8988T (cell line): ENCODE data around the gene AHRR.
A peak's percentile ranks its signal among the peaks of the same experiment; 100 is the strongest.

Experiments used
- DNase-seq: peaks from one replicate; pipeline ENCODE4 v3.0.0; 2011

The AHRR gene

DNA sequence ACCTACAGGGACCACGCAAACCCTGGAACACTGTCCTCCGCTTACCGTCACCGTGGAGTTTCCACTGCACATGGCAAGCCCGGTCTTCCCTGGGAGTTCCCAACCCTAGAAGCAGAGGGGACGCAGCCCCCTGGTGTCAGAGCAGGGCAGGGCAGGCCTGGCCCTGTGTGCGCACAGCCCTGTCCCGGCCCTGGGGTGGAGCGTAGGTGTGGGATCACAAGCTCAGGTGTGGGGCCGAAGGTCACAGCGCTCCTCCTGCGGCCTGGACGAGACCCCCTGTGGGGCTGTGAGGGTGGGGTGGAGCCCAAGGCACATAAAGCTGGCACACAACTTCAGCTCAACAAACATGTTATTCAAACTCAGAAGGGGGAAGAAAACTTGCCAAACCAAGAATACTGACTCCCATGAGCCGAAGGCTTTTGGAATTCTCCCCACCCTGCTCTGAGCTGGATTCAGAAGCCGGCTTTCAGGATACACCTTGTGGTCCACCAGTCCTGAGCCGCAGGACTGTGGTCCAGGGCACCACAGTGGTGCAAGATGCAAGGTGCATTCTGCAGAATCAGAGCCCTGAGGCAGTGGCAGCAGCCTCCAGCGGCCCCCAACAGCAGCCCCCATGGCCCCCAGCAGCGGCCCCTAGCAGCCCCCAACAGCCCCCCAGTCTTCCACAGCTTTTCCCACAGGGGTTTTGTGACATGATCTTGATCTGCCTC lies 109.6 kb downstream of the AHRR start:
- peak; percentile 100 for DNase-seq

DNA sequence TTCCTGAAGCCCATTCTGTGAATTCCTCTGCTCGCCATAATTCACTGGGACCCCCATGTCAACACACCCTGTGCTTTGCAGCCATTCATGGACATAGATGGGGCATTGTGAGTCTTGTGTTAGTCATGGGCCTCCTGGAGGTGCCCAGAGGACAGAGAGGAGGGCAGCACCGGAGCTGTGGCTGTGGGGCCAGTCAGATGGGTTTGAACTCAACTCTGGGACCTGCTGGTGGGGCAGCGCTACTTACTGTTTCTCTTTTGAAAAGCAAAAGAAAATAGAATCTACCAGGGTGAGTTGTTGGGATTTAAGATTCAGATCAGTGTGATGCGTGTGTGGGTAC lies 110.2 kb downstream of the AHRR start:
- peak; percentile 34 for DNase-seq

DNA sequence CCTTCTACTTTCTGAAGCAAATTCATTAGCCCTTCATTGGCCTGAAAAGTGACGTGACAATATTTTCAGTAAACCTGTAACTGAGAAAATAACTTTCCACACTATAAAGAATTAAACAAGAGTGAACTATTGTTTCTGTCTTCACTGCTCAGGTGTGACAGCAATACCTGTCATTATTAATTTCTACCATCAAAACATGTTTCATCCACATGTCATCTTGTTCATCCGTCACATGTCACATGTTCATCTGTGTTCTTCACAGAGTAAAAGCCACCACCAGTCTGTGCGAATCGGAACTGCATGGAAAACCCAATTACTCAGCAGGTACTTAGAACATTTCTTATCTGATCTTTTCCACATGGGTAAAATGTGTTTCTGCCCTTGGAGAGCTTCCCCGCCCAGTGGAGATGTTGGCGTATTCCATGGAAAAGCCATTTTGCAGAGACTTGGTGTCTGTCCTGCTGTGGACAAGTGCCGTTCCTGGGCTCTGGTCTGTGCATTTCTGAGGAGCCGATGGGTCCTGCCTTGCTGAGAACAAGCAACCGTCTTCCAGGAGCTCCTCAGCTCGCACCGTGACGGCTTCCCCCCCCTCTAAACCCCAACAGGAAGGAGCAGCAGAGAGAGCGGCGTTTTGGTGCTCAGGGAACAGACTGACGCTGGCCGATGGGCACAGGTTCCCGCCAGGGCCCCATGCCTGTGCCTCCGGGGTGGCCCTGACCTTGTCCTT lies 110.8 kb downstream of the AHRR start:
- peak; percentile 24 for DNase-seq

DNA sequence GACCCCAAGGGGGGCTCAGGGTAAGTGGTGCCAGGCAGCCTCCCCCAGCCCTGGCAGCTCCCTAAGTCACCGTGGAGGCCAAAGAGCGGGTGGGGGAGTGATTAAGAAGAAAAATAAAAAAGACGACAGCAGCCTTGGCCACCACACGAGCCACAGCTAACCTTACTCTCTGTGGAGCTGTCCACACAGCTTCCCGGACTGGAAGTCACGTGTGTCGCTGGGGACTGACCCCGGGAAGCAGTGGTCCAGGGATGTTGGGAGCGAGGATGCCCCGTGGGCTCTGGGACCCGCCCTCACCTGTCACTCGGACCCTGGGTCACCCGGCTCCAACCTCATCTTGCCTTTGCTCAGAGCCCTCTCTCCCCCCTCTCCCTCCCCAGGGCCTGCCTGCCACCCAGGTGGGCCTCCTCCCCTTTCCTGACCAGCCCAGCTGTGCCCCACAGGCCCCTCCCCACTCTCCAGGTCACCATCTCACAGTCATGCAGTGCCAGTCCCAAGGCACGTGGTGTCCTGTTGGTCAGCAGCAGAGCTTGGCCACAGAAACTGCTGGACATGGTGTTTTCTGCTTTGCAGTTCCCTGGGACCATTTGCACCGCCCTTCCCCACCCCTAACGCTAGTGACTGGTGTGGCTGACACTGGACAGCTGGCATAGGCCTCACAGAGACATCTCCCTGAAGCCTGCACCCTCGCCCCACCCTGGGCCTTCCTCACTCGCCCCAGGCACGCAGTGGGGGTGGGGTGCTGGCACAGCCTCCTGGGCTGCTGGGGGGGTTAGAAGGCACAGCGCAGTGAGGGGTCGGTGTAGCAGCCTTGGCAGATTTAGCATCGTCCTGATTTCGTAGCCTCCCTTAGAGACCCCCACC lies 111.6 kb downstream of the AHRR start:
- peak; percentile 31 for DNase-seq

DNA sequence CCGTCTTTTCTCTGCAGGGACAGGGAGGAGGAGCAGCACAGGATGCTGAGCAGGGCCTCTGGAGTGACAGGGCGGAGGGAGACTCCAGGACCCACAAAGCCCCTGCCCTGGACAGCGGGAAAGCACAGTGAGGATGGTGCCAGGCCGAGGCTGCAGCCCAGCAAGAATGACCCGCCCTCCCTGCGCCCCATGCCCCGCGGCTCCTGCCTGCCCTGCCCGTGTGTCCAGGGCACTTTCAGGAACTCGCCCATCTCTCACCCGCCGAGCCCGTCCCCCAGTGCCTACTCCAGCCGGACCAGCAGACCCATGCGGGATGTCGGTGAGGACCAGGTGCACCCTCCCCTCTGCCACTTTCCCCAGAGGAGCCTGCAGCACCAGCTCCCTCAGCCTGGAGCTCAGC lies 112.3 kb downstream of the AHRR start:
- DNase-seq = no peak

DNA sequence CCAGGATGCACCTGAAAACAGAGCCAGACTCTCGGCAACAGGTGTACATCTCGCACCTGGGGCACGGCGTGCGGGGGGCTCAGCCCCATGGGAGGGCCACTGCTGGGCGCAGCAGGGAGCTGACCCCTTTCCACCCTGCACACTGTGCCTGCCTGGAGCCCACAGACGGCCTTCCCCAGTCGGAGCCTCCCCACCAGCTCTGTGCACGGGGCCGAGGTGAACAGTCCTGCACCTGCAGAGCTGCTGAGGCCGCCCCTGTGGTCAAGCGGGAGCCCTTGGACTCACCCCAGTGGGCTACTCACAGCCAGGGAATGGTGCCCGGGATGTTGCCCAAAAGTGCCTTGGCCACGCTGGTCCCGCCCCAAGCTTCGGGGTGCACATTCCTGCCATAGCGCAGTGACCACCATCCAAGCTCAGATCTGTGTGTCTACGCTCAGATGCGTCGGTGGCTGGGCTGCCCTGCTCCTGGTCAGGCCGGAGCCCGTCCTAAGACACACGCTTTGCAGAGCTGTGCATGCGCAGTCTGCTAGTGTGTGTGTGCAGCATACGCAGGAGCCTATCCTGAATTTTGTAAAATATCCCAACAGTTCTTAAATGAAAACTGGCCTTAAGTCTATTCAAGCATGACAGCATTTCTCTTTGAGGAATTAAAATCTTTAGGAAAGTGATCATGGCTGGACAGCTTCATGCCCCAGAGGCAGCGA lies 113.1 kb downstream of the AHRR start:
- no peak for DNase-seq

DNA sequence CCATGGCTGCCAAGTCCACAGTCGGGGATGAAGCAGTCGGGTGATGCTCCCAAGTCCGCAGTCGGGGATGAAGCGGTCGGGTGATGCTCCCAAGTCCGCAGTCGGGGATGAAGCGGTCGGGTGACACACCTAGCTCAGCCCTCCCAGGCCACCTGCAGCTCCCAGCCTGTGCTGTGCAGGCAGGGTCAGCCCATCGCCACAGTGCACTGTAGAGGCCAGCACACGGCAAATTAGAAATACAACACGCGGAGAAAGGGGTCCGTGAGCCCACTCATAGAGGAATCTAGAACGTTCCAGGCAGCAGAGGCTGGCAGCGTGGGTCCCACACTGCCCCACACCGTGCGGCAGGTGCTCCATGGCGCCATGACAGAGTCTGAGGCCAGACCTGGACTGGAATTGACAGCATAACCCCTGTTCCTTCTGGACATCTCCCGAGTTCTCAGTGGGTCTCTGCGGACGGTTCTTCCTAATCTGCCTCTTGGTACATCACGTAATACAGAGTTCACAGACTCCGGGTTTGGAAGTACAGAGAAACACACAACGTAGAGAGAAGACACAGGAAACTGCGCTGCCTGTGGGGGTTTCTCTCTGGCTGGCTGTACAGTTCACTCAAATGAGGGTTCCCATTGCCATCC lies 113.8 kb downstream of the AHRR start:
- no peak for DNase-seq

DNA sequence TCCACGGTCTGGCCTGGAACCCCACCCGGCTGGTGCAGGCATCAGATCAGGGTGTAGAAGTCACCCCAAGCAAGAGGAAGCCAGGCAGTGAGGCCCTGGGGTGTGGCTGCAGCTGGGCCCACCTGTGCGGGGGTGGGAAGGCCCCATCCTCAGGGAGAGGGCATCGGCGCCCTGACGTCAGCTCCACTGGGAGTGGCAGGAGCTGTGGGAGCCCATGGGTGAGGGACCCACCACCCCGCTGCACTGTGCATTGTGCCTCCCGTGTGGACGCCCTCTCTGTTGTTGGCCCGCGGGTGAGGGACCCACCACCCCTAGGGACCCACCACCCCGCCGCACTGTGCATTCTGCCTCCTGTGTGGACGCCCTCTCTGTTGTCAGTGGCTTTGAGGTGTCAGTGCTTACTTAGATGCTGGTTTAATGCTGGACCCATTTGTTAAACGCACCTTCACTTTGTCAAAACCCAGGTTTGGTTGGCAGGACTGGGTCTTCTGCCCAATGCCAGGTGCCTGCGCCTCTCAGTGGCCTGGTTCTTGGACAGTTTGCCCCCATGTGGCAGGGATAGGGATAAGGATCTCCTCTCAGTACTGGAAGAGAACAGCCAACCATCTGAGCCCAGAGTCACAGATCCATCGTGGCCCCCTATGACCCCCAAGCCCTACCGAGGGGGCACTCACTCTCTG lies 114.6 kb downstream of the AHRR start:
- peak; percentile 96 for DNase-seq

DNA sequence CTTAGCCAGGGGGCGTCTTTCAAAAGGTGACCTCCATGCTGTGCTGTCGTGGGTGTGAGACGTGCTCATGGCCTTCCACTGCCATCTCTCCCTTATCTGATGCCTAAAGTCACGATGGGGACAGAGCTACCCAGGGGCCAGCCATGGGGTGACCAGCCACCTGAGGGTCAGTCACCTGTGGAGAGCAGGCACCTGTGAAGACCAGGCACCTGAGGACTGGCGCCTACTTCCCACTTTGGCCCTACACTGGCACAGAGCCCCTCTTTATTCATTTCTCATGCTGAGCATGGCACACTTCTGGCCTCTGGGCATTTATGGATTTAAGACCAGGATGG lies 115.1 kb downstream of the AHRR start:
- no peak for DNase-seq

DNA sequence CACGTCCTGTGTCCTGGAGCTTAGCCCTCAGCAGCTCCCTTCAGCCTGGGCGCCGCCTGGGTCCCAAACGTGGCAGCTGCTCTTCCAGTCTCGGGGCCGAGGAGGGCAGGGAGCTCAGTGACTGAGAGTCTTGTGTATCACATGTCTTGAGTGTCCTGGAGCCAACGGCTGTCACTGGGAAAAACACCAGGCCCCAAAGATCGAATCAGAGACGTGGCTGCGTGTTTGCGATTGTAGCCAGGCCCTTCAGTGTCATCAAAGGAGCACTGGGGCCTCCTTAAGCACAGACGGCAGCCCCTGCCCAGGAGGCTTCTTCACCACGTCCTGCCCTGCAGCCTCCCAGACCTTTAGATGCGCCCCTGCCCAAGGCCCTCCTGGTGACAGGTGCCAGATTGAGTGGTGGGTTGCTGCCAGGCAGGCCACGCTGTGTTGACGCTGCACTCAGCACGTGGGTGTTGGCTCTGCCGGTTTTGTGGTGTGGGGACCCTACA lies 115.8 kb downstream of the AHRR start:
- no peak for DNase-seq

DNA sequence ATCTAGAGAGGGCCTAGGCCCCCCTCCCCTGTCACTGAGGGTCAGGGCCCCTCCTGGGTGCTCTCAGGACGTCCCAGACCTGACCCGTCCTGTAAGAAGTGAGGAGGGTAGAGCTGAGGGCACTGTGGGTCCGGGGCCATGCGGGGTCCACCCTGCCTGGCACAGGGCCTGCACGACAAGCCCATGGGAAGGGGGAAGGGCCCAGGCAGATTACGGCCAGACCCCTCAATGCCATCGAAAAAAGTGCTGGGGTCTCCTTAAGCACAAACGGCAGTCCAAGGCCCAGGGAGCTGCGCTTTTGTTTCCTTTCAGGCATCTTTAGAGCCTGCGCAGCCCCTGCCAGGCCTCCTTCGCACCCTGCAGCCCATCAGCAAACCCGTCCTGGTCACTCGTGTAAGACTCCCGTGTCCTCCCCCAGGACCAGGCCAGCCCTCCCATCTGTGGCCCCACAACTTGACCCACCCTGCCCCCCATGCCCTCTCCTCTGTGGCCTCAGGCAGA lies 117.0 kb downstream of the AHRR start:
- DNase-seq = no peak

DNA sequence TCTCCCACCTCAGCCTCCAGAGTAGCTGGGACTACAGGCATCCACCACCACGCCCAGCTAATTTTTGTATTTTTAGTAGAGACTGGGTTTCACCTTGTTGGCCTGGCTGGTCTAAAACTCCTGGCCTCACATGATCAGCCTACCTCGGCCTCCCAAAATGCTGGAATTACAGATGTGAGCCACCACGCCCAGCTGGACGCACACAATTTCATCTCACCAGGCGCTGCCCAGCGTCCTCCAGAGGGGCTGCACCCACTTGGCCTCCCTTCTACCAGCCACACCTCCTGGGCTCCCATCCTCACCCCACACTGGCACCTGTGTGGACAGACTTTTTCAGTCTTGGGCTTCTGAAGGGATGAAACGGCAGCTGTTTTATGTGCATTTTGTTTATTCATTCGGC lies 117.7 kb downstream of the AHRR start:
- DNase-seq = no peak

DNA sequence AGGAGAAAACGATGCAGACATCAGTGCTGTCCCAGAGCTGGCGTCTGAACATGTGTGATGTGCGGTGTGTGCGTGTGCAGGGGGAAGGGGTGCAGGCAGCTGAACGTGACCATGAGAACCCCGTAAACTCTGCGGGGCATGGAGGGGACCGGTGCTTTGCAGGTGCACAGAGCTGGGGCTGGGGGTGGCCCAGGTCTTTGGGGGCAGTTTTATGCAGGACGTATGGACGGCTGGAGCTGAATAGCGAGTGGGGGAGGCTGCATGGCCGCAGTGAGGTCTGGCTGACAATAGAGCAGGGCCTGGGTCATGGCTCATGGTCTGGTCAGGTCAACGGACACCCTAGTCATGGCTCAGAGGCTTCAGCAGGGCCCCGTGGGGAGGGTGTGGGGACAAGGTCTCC lies 118.1 kb downstream of the AHRR start:
- no peak for DNase-seq

DNA sequence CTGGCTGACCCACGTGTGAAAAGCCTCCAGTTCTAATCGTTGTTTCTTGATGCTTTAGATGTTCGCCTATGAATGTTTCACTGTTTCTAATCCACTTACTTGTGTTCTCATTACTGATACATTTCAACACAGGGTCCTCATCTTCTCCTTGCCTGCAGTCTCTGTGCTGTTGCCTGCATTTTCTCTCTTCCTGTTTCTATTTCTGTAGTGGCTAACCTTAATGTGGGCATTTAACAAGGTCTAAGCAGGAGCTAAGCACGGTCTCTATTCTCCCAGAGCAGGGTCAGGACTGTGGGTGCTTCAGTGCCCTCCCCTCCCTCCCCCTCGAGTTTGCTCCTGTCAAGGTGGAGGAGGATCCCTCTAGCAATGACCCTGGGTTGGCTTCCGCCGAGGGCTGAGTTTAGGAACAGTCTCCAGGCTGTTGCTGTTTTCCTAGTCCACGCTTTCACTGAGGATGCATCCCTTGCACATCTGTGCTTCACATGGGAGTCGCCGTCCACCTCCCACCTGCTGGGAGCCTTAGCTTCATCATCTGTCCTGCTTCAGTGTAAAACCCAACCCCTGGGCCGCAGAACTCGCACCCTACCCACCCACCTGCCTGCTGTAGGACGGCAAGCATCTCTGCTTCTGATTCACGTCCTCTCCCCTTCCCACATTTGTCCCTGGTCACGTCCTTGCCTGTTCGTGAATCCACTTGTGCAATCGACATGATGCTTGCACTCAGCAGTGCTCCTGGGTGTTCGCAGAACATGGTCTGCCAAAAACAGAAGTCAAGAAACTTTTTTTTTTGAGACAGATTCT lies 119.1 kb downstream of the AHRR start:
- no peak for DNase-seq

DNA sequence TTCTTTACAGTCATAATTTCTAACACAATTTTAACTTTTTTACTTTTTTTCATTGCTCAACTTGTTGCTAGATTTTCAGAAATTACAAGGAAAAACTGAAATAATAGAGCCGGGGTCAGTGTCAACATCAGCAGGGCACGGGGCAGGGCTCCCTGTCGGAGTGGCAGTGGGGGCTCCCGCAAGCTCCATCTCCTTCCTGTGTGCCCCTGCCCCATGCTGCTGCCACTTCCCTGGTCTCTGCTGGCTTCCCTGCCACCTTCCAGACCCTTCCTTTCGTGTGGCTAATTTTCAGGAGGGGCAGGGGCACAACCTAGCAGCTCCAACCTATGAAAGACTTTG lies 120.5 kb downstream of the AHRR start:
- no peak for DNase-seq

DNA sequence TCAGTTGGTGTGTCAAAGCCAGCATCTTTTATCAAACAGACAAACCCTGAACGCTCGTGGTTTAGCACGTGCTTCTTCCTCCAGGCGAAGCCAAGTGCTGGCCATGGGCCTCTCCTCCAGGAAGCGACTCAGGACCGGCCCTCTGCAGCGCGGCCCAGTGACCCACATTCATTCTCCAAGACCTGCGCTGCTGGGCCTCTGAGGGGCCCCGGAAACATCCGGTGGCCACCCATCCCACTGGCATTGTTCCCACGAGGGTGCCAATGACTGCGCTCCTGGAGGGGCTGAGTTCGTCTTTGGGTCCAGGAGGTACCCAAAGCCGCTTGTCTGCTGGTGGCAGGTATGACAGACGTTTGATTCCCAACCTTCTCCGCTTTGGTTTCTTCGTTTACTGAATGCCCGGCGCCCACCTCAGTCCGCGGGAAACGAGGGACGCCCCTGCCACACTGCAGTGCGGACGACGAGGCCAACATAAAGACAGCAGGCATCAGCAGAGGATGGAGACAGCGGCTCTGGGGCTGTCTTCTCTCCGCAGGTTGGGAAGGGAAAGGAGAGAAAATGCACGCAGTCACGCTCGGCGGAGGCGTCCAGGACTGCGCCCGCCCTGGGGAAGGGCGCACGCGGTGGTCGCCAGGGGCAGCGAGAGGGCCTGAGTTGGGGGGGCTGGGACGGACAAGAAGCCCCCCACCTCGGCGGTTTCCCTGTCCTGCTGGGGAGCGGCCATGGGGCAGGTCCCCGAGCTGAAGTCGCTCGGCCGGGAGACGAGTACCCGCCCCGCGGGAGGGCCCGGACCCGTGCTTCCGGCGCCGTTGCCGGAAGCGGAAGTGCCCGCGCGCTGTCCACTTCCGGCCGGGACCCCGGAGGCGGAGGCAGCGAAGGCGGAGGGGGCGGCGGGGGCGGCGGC lies 121.1 kb downstream of the AHRR start, which contains the start of gene EXOC3:
Gene EXOC3 (plus strand): TSS at position 842 of the 904 bp plus-strand sequence. CDS start 3,030 bp downstream, outside the sequence.
- DNase-seq = peak; percentile 100

DNA sequence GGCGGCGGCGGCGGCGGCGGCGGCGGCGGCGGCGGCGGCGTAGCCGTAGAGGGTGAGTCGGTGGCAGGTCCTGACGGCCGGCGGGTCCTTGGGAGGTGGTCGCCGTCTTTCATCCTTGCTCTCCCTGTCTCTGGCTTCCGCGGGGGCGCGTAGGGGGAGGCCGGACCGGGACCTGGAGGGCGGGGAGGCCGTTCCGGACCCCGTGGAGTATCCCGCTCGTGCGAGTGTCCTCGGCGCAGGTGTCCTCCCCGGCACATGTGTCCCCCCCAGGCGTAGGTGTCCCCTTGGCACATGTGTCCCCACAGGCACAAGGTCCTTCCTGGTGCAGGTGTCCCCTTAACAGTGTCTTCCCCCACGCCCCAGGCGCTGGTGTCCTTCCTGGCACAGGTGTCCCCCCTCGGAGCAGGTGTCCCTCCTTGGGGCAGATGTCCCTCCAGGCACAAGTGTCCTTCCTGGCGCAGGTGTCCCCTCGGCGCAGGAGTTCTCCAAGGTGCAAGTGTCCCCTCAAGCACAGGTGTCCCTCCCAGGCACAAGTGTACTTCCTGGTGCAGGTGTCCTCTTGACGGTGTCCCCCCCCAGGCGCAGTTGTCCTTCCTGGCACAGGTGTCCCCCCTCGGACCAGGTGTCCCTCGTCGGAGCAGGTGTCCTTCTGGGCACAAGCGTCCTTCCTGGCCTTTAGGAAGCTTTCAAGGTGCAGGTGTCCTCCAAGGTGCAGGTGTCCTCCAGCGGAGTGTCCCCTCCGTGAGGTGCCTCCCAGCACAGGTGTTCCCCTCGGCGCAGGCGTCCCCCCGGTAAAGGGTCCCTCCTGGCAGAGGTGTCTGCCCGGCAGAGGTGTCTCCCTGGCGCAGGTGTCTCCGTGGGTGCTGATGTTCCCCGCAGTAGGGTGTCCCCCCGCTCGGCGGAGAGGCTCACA lies 122.0 kb downstream of the AHRR start:
- peak; percentile 81 for DNase-seq

DNA sequence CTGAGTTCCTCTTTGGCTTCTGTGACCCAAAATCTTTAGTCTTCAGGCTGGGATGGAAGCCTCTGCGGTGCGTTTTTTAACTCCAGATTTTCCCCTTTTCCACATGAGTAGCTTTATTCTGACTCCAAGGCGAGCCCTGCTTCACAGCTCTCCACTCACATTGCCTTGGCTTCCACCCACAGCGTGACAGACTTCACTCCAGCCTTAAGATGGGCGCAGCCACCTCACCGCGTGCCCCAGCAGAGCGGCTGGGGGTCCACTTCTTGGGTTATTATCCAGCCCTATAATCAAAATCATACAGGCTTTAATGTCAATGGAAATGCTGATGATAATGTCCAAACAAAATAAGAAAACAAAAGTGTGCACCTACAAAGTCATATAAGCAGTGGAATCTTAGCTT lies 122.7 kb downstream of the AHRR start:
- no peak for DNase-seq

DNA sequence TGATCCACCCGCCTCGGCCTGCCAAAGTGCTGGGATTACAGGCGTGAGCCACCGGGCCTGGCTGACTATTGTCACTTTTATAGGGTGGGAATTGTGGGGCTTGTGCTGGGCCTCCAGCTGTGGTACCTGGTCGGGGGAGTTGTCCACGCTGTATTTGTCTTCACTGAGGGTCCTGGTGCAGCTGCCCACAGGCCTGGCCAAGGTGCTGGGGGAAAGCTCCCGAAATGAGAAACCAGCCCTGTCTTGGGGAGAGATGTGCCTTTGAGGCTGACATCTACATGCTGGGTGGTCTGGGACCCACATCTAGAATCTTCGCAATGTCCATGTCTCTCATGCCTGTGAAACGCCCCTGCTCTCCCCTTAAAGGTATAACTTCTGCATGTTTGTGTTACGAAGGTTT lies 124.1 kb downstream of the AHRR start:
- no peak for DNase-seq
